ENCODE results near the gene TGFB1I1.
"Not testable (repeated sequence)": the region's sequence is repeated elsewhere in the genome, so short reads cannot be mapped to it uniquely, and the experiment has no call there.

Gene TGFB1I1

DNA sequence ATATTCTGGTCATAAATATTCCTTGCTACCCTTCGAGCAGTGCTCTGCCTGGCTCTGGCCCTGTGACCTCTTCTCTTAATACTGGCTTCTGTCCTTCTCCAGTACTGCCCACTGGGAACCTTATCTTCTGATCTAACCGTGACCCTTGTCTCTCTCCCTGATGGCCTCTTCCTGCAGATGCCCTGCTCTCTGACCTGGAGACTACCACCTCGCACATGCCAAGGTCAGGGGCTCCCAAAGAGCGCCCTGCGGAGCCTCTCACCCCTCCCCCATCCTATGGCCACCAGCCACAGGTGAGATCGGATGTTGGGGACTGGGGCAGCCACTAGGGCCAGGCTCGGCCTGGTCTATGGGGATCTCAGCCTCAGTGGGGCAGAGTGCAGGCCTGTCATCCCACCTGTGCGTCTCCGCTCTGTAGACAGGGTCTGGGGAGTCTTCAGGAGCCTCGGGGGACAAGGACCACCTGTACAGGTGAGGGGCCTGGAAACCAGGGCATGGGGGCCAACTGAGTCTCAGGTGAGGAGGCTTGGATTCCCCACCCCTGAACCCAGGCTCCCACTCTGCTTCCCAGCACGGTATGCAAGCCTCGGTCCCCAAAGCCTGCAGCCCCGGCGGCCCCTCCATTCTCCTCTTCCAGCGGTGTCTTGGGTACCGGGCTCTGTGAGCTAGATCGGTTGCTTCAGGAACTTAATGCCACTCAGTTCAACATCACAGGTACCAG is 1.5 kb downstream of the TGFB1I1 start:
- DNase-seq = no peak

DNA sequence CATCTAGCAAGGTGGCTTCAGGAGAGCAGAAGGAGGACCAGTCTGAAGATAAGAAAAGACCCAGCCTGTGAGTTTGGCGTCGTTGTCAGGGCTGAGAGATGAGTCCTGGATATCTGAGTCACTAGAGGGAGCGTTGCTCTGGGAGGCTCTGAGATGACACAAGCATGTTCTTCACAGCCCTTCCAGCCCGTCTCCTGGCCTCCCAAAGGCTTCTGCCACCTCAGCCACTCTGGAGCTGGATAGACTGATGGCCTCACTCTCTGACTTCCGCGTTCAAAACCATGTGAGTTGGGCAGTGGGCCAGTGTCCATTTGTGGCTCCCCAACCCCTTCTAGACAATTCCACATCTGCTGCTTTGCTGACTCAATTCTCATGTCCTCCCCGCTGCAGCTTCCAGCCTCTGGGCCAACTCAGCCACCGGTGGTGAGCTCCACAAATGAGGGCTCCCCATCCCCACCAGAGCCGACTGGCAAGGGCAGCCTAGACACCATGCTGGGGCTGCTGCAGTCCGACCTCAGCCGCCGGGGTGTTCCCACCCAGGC is 2.3 kb downstream of the TGFB1I1 start:
- DNase-seq = no peak

DNA sequence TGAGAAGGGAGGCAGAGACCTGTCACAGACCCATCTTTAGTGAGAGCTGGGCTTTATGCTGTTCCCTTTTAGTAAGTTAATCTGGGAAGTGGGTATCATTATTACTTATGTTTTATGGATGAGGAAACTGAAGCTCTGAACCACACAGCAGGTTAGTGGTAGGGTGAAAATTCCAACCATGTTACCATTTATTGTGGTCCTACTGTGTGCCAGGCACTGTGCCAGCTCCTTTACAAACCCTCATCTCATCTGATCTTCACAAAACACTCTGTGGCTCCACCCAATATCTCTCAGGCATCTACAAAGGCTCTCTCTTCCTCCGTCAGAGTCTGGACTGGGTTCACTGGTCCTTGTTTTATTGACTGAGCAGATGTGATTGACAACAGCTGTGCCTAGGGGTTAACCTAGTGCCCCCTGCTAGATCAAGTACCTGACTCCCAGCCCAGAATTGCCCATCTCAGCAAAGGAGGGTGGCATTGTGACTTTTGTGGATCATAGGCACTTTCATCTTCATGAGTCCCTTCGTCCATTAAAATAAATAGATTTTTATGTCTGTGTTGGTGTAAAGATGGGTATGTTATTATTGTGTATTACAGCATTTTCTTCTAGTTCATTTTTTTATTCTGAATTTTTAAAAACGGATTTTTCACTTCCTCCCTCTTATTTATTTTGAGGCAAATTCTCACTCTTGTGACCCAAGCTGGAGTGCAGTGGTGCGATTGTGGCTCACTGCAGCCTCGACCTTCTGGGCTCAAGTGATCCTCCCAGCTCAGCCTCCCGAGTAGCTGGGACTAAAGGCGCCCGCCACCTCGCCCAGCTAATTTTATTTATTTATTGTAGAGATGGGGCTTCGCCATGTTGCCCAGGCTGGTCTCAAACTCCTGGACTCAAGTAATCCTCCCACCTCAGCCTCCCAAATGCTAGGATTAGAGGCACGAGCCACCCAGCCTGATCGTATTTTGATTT is 3.1 kb downstream of the TGFB1I1 start:
- DNase-seq = no peak

DNA sequence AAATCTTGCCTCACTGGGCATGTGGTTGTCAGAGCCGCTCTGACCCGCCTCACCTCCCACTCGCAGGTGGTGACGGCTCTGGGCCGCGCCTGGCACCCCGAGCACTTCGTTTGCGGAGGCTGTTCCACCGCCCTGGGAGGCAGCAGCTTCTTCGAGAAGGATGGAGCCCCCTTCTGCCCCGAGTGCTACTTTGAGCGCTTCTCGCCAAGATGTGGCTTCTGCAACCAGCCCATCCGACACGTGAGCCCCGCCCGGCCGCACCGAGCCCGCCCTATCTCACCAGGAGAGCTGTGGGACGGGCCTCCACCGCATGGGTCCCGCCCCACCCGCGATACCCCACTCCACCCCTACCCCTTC is 4.0 kb downstream of the TGFB1I1 start:
- no peak for DNase-seq

DNA sequence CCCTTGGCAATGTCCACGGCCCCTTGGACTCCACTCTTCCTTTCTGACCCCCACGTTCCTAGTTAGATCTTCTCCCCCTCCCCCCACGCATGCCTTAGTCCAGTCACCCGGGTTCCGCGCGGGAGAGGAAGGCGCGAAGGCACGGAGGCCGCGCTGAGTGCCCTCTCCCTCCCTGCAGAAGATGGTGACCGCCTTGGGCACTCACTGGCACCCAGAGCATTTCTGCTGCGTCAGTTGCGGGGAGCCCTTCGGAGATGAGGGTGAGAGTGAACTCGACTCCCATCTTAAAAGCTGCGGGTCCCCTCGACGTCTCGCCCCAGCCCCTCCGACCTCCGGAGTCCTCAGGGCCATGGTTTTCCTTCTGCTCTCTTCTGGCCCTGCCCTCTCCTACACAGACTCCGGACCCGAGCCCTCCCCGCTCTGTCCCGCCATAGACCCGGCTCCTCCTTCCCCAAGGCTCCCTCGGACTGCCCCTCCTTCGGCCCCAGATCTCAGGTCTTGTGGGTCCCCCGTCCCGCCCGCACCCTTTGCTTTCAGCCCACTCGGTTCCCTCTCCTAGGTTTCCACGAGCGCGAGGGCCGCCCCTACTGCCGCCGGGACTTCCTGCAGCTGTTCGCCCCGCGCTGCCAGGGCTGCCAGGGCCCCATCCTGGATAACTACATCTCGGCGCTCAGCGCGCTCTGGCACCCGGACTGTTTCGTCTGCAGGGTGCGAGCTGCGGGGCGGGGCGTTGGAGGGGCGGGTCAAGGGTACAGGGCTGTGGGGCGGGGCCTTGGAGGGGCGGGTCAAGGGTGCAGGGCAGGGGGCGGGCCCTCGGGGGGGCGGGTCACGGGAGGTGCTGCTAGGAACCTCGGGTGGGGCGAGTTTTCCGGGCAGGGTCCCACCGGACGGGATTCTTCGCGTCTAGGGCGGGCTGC is 4.6 kb downstream of the TGFB1I1 start:
- DNase-seq = peak; percentile 80 to 85

DNA sequence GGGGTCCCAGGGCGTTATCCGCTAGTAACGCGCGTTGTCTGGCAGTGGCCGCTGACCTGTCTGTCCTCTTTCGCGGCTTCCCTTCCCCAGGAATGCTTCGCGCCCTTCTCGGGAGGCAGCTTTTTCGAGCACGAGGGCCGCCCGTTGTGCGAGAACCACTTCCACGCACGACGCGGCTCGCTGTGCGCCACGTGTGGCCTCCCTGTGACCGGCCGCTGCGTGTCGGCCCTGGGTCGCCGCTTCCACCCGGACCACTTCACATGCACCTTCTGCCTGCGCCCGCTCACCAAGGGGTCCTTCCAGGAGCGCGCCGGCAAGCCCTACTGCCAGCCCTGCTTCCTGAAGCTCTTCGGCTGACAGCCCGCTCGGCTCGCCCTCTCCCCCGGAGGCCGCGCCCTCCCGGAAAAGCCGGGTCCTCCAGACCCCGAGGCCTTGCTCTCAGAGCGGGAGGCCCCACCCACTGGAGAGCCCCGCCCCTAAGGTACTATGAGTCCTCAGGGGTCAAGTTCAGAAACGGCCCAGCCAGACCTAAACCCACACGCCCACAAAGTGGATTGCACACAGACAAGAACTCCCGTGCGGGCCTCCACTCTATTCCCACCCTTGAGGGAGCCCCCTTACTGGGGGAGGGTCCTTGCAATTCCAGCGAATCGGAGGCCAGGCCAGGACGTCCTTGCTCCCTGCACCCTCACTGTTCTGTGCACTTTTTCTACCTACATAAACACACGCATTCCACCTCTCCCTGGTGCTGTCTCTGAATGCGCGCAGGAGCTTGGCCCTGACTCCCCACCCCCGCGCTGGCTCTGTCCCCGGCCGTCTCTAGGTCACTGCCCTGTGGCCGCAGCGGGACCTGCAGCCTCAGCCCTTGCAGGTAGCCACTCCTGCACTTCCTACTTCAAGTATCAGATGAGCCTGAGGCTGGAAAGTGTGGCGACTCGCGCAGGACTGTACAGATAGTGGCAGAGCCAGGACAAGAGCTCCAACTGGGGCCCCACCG is 5.6 kb downstream of the TGFB1I1 start:
- no peak for DNase-seq

DNA sequence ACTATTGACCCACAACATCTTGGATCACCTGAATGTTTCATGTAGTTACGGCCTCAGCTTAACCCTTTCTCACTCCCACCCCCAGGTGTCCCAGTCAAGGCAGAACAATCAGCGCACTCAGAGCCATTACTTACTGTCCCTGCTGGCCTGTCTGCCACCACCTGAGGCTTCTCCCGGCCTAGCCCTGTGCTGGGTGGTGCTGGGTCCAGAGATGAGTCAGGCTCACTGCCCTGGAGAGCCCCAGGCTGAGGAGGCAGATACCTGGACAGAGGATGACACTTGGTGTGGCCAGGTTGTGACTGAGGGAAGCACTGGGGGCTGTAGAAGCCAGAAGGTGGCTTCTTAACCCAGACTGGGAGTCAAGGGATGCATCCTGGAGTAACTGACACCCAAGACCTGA is 7.0 kb downstream of the TGFB1I1 start:
- no peak for DNase-seq

DNA sequence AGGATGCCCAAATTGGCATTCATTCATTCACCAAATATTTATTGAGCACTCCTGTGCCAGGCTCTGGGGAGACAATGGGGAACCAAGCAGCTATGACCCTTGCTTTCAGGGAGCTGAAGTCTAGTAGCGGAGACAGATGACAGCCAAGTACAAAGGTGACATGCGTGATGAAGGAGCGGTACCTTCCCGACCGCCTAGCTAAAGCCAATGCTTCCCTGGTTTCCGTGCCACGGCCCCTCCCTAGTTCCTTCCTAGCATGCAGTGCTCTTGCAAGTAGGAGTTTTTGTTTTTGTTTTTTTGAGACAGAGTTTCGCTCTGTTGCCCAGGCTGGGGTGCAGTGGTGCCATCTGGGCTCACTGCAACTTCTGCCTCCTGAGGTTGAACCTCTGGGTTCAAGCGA is 7.8 kb downstream of the TGFB1I1 start:
- no peak for DNase-seq

DNA sequence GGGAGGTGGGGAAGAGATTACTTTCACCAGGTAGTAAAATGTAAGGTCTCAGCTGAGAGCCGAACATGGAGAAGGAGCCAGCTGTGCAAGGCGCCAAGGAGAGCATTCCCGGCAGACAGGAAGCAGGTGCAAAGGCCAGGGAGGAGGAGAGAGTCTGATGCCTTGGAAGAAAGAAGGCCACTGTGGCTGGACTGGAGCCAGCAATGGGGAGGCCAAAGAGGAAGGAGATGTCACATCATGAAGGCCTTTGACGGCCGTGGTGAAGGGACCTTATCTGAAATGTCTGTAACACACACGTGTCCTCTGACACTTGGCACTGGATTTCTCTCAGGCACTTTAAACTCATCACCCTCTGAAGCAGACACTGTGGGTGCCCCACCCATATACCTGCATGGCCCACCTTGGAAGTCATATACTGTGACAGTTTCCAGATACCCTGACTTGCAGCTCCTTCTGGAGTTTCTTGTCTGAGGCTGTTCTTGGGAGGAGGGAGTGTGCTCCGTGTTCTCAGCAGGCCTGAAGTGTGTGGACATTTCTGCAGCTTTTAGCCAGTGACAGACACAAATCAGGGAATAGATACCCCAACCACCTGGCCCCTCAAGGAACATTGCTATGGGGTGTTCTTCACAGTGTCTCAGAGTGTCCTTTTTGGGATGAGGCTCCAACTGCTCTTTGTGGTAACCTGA is 9.0 kb downstream of the TGFB1I1 start:
- DNase-seq = no peak

DNA sequence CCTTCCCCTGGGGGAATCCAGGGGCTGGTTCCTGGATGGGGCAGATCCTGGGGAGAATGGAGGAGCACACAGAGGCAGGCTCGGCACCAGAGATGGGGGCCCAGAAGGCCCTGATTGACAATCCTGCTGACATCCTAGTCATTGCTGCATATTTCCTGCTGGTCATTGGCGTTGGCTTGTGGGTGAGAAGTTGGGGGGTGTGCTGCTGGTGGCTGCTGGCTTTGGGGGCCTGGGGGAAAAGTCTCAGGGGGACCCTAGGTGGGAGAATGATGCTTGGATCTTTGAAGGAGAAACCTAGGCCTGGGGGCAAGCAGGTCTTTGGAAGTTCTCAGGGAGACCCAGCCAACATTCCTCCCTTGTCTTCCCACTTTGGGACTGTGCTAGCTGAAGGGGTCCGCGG is 11.1 kb downstream of the TGFB1I1 start, which contains the start of gene SLC5A2:
SLC5A2 (plus strand) TSS at position 43 of the 400 bp plus-strand sequence; CDS start at position 57, 14 bp downstream.
- no peak for DNase-seq

DNA sequence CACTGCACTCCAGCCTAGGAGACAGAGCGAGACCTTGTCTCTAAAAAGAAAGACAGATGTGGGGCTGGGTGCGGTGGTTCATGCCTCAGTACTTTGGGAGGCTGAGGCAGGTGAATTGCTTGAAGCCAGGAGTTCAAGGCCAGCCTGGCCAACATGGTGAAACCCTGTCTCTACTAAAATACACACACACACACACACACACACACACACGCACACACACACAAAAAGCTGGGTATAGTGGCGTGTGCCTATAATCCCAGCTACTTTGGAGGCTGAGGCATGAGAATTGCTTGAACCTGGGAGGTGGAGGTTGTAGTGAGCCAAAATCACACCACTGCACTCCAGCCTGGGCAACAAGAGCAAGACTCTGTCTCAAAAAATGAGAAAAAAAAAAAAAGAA is 12.1 kb downstream of the TGFB1I1 start:
- DNase-seq = not testable (repeated sequence)

DNA sequence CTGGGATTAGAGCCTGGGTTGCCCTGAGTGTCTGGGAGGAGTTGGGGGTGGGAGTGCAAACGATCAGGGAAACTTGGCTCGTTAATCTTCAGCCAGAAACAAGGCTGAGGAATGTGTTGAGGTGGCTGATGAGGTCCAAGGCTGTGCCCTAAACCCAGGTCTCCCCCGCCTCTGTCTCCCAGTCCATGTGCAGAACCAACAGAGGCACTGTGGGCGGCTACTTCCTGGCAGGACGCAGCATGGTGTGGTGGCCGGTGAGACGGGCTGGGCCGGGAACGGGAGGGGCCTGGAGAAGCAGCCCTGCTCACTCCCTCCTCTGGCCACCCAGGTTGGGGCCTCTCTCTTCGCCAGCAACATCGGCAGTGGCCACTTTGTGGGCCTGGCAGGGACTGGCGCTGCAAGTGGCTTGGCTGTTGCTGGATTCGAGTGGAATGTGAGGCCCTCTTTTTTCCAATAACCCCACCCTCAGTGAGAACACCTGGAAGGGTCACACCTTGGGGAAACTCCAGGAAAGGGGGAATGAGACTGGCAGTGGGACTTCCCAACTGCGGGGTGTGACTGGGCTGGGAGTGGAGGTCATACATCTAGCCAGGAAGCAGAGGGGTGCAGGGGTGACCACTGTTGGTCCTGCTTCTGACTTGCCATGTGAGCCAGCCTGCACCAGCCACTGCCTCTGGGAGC is 12.7 kb downstream of the TGFB1I1 start:
- DNase-seq = no peak

DNA sequence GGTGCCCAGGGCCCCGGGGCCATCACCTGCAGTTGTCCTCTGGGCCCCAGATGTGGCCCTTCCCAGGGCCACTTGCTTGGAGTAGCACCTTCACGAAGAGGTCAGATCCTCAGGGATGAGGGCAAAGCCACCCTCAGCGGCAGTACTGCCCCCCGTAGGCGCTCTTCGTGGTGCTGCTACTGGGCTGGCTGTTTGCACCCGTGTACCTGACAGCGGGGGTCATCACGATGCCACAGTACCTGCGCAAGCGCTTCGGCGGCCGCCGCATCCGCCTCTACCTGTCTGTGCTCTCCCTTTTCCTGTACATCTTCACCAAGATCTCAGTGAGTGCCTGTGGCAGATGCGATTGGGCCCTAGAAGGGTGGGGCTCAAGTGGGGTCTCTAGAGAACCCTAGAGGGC is 13.6 kb downstream of the TGFB1I1 start:
- no peak for DNase-seq

DNA sequence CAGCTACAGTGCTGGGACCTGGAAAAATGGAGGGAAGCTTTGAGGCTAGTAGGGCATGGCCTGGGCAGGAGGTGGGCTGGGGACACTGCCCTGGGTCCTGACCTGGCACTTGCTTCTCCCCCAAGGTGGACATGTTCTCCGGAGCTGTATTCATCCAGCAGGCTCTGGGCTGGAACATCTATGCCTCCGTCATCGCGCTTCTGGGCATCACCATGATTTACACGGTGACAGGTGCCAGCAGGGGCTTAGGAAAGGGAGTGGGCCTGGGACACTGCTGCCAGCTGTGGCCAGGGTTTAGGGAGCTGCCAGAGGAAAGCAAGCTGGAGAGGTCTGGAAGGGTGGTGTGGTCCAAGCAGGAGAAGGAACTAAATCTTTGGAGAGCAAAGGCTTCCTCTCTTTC is 14.1 kb downstream of the TGFB1I1 start:
- DNase-seq = no peak

DNA sequence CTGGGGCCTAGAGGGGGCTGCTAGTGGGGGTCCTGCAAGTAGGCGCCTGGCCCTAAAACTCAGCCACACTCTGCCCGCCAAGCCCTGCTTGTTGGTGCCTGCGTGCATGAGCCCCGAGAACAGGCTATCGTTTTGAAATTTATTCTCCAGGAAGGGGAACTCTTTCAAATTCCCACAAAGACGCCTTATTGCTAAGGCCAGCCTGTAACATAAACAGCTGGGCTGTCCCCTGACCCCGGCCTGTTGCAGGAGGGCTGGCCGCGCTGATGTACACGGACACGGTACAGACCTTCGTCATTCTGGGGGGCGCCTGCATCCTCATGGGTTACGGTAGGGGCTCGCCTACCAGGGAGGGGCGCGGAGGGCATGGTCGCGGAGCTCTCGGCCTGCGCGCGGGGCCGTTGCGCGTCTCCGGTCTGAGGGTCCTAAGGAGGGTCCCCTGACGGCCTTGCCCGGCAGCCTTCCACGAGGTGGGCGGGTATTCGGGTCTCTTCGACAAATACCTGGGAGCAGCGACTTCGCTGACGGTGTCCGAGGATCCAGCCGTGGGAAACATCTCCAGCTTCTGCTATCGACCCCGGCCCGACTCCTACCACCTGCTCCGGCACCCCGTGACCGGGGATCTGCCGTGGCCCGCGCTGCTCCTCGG is 15.2 kb downstream of the TGFB1I1 start:
- DNase-seq = no peak

DNA sequence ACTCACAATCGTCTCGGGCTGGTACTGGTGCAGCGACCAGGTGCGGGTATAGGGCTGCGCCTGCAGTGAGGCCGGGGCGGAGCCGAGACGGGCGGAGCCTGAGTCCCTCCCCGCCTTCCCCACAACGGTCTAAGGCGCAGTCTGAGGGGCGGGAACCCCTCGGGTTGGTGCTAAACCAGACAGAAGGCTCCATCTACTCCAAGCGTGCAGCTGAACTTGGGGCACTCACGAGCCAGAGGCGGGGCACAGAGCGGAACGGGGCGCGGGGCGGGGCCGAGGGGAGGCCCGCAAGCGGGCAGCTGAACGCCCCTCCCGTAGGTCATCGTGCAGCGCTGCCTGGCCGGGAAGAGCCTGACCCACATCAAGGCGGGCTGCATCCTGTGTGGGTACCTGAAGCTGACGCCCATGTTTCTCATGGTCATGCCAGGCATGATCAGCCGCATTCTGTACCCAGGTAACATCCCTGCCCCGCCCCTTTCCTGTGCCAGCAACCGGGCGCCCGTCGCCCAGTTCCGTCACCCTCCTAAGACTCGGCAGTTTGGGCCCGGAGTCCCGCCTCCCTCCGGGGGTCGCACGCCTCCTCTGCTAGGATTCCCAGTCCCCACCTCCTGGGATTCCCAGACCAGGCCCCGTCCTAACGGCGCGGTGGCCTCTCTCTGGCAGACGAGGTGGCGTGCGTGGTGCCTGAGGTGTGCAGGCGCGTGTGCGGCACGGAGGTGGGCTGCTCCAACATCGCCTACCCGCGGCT is 15.9 kb downstream of the TGFB1I1 start:
- DNase-seq = peak; percentile 45 to 46

DNA sequence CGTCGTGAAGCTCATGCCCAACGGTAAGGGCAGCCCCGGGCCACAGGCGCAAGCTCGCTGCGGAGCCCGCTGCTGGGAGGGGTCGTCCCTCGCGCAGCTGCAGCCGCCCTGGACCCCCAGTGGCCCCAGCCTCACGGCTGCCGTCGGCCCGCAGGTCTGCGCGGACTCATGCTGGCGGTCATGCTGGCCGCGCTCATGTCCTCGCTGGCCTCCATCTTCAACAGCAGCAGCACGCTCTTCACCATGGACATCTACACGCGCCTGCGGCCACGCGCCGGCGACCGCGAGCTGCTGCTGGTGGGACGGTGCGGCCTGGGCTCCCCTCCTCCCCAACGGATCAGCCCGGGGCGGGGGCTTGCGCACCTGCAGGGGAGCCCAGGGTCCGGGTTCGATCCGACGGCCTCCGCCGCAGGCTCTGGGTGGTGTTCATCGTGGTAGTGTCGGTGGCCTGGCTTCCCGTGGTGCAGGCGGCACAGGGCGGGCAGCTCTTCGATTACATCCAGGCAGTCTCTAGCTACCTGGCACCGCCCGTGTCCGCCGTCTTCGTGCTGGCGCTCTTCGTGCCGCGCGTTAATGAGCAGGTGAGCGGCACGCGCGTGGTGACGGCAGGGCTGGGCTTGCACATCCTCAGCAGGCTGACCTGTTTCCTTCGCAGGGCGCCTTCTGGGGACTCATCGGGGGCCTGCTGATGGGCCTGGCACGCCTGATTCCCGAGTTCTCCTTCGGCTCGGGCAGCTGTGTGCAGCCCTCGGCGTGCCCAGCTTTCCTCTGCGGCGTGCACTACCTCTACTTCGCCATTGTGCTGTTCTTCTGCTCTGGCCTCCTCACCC is 16.7 kb downstream of the TGFB1I1 start:
- no peak for DNase-seq

DNA sequence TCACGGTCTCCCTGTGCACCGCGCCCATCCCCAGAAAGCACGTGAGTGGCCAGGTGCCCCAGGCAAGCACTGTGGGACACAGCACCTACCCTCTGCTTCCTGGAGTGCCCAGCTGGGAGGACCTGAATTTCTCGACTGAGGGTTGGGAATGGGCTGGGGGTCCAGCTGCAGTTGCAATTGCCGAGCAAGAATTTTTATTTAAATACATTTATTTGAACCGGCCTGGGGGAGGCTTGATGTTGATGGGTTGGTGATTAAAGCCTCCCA is 17.3 kb downstream of the TGFB1I1 start:
- no peak for DNase-seq

Measured in stimulated activated CD4-positive, alpha-beta T cell treated with anti-CD3 and anti-CD28 coated beads, Interleukin-2, amount 100 ng/mL, for 48 hours (primary cell).